HCT116 (cell line): ENCODE results near the gene SLC2A4. TPM values are rescaled to one million over a fixed set of nuclear protein-coding genes. Genes with fewer than 3 reads are reported as not detected.

Experiments used
- ATAC-seq: fragments of 200-7000 bp; cut with Tn5 transposase; 2 replicates; pipeline ENCODE4 v1.9.1; 2020; ENCODE audit warnings: mild to moderate bottlenecking, moderate library complexity
- BruUV-seq: library from RNA; stranded (reverse); fragments of 400-500 nt; replicated peaks from 2 replicates; lab custom pipeline; 2021; lab: Mats Ljungman, UMichigan
- CTCF ChIA-PET: fragments of 300-600 bp; sonication (Branson Sonifier 250); formaldehyde crosslinking; loops from one replicate; lab custom pipeline; 2021; ENCODE audit warnings: antibody characterized with exemption; lab: Charles Lee
- POLR2A ChIA-PET: fragments of 300-600, 350-600 bp; sonication (Branson Sonifier 250); formaldehyde crosslinking; loops from one replicate; lab custom pipeline; 2021; ENCODE audit warnings: antibody characterized with exemption; lab: Charles Lee
- RAD21 ChIA-PET, 2 experiments: fragments of 300-600 bp; sonication (Branson Sonifier 250); formaldehyde crosslinking; loops; one replicate each; lab custom pipeline; 2023; ENCODE audit warnings: low total read pairs in 2 of 2; ENCODE audit not compliant: uncharacterized antibody in 2 of 2, unreplicated experiment in 2 of 2, low non-redundant PET in 1 of 2; lab: Charles Lee
- DNase-seq: peaks from one replicate; pipeline ENCODE4 v3.0.0-alpha.2; 2010; ENCODE audit warnings: low read depth, low spot score
- H2AFZ ChIP-seq: fragments of 200-600 bp; shearing (Covaris generic), sonication (generic); 2 replicates; pipeline ENCODE4 v1.6.1; 2017; ENCODE audit warnings: low read depth, mixed run types, mixed read lengths, antibody characterized with exemption, low read length; ENCODE audit not compliant: poor library complexity, severe bottlenecking
- H3K27ac ChIP-seq: 2 replicates; pipeline ENCODE4 v1.5.1; 2012; ENCODE audit warnings: low read depth, low read length
- H3K27me3 ChIP-seq: fragments of 200-600 bp; sonication (generic); 2 replicates; pipeline ENCODE4 v1.6.1; 2016; ENCODE audit warnings: mixed run types, low read length, mixed read lengths; ENCODE audit not compliant: insufficient read depth
- H3K36me3 ChIP-seq, 2 experiments: fragments of 200-500 bp in 1 of 2; fragments of 200-600 bp in 1 of 2; sonication (Bioruptor generic) in 1 of 2; sonication (generic) in 1 of 2; 2 replicates each; pipeline versions ENCODE4 v1.5.1 to v1.6.1; 2014 to 2016; ENCODE audit warnings: low read length in 2 of 2, inconsistent platforms in 1 of 2, mixed read lengths in 1 of 2, mixed run types in 1 of 2; ENCODE audit not compliant: insufficient read depth in 2 of 2, control insufficient read depth in 1 of 2
- H3K4me1 ChIP-seq, 2 experiments: fragments of 200-600 bp in 1 of 2; sonication (generic) in 1 of 2; 2 replicates each; pipeline versions ENCODE4 v1.5.1 to v1.6.1; 2012 to 2017; ENCODE audit warnings: low read length in 2 of 2, inconsistent platforms in 1 of 2, mild to moderate bottlenecking in 1 of 2, mixed read lengths in 1 of 2, mixed run types in 1 of 2, moderate library complexity in 1 of 2; ENCODE audit not compliant: insufficient read depth in 2 of 2, control insufficient read depth in 1 of 2
- H3K4me2 ChIP-seq: fragments of 200-600 bp; sonication (generic); 2 replicates; pipeline ENCODE4 v1.6.1; 2017; ENCODE audit warnings: mixed run types, low read length, mixed read lengths
- H3K4me3 ChIP-seq, 2 experiments: fragments of 200-600 bp in 1 of 2; sonication (generic) in 1 of 2; replicated peaks in 1 of 2; 2 replicates each; pipeline ENCODE4 v1.5.1; 2011 to 2016; ENCODE audit warnings: low read length in 2 of 2, control low read depth in 1 of 2, low read depth in 1 of 2, mild to moderate bottlenecking in 1 of 2, mixed read lengths in 1 of 2, mixed run types in 1 of 2
- H3K79me2 ChIP-seq: fragments of 200-600 bp; sonication (generic); 2 replicates; pipeline ENCODE4 v1.6.1; 2017; ENCODE audit warnings: mild to moderate bottlenecking, mixed run types, low read length, moderate library complexity, mixed read lengths; ENCODE audit not compliant: insufficient read depth
- H3K9ac ChIP-seq: fragments of 200-600 bp; sonication (generic); 2 replicates; pipeline ENCODE4 v1.6.1; 2016; ENCODE audit warnings: low read length, mixed read lengths
- H3K9me2 ChIP-seq: fragments of 200-600 bp; sonication (generic), shearing (Covaris generic); 2 replicates; pipeline ENCODE4 v1.6.1; 2017; ENCODE audit warnings: mixed run types, mild to moderate bottlenecking, moderate library complexity; ENCODE audit not compliant: insufficient read depth
- H3K9me3 ChIP-seq, 2 experiments: fragments of 200-500 bp in 1 of 2; fragments of 200-600 bp in 1 of 2; sonication (Bioruptor generic) in 1 of 2; sonication (generic) in 1 of 2; 2 replicates each; pipeline ENCODE4 v1.6.1; 2014 to 2017; ENCODE audit warnings: low read length in 2 of 2, mixed read lengths in 2 of 2, inconsistent platforms in 1 of 2, low read depth in 1 of 2, mild to moderate bottlenecking in 1 of 2, mixed run types in 1 of 2, moderate library complexity in 1 of 2; ENCODE audit not compliant: control insufficient read depth in 1 of 2, insufficient read depth in 1 of 2
- H4K20me1 ChIP-seq: fragments of 200-600 bp; sonication (generic), shearing (Covaris generic); 2 replicates; pipeline ENCODE4 v1.6.1; 2017; ENCODE audit warnings: mixed run types, mild to moderate bottlenecking, moderate library complexity; ENCODE audit not compliant: insufficient read depth
- CBX3 ChIP-seq: IDR thresholded peaks from 2 replicates; pipeline ENCODE4 v1.6.1; 2012; ENCODE audit warnings: low read depth
- EGR1 ChIP-seq: IDR thresholded peaks from 2 replicates; pipeline ENCODE4 v1.6.1; 2012; ENCODE audit warnings: low read depth
- ELF1 ChIP-seq: IDR thresholded peaks from 2 replicates; pipeline ENCODE4 v1.6.1; 2012; ENCODE audit warnings: low read depth, borderline replicate concordance
- EZH2 ChIP-seq: fragments of 200-600 bp; sonication (generic); IDR thresholded peaks from 2 replicates; pipeline ENCODE4 v1.6.1; 2017; ENCODE audit warnings: antibody characterized with exemption, mixed run types
- EZH2phosphoT487 ChIP-seq: fragments of 200-600 bp; IDR thresholded peaks from 2 replicates; pipeline ENCODE4 v1.6.1; 2018; ENCODE audit warnings: antibody characterized with exemption, borderline replicate concordance
- FOSL1 ChIP-seq: IDR thresholded peaks from 2 replicates; pipeline ENCODE4 v1.6.1; 2012; ENCODE audit warnings: low read depth
- JUND ChIP-seq: IDR thresholded peaks from 2 replicates; pipeline ENCODE4 v1.6.1; 2012
- MAX ChIP-seq: IDR thresholded peaks from 2 replicates; pipeline ENCODE4 v1.6.1; 2012
- POLR2A ChIP-seq: IDR thresholded peaks from 2 replicates; pipeline ENCODE4 v1.7.0; 2011; ENCODE audit warnings: borderline replicate concordance; ENCODE audit not compliant: insufficient read depth, insufficient read length; ENCODE audit errors: extremely low read depth
- POLR2AphosphoS5 ChIP-seq: IDR thresholded peaks from 2 replicates; pipeline ENCODE4 v1.6.1; 2011; ENCODE audit warnings: mild to moderate bottlenecking, low read depth, low read length, moderate library complexity
- SP1 ChIP-seq: IDR thresholded peaks from 2 replicates; pipeline ENCODE4 v1.6.1; 2012; ENCODE audit warnings: low read depth
- SRF ChIP-seq: IDR thresholded peaks from 2 replicates; pipeline ENCODE4 v1.6.1; 2012; ENCODE audit warnings: low read depth
- YY1 ChIP-seq: IDR thresholded peaks from 2 replicates; pipeline ENCODE4 v1.6.1; 2011; ENCODE audit warnings: low read length, low read depth, moderate library complexity, mild to moderate bottlenecking; ENCODE audit not compliant: insufficient replicate concordance; ENCODE audit errors: extremely low read depth
- ZFX ChIP-seq: fragments of 450-650 bp; IDR thresholded peaks from 2 replicates; pipeline ENCODE4 v1.6.1; 2017
- ZNF274 ChIP-seq: fragments of 200-500 bp; sonication (Bioruptor generic); IDR thresholded peaks from 2 replicates; pipeline ENCODE4 v1.6.1; 2014; ENCODE audit warnings: mild to moderate bottlenecking, low read depth, low read length, inconsistent platforms
- intact Hi-C: fragments of 100-400 bp; cut with micrococcal nuclease; formaldehyde crosslinking; loops from 2 replicates; pipeline ENCODE4 v1.10.0; 2022
- total RNA-seq: library from RNA; stranded (reverse); gene quantifications from one replicate; pipeline ENCODE4 v1.2.1, GENCODE V29; 2021; ENCODE audit not compliant: unreplicated experiment
- TF ChIP-seq, protein P1 (sequence below): IDR thresholded peaks from 2 replicates; pipeline ENCODE4 v1.6.1; 2012; ENCODE audit warnings: low read depth
- TF ChIP-seq, protein P2 (sequence below): IDR thresholded peaks from 2 replicates; pipeline ENCODE4 v1.6.1; 2012

Gene SLC2A4
- total RNA-seq, 1 experiment from 2014 or later = 2.5 TPM

- CTCF ChIA-PET = no interaction called here
Measured at GRCh38 chr17:7254511-7254910, 27.0 kb upstream of the SLC2A4 start.

GRCh38 chr17:7256766-7257456 is 24.6 kb upstream of the SLC2A4 start:
- RAD21 ChIA-PET = no interaction called here
- Histone ChIP-seq H3K79me2 (peaks cover 78% of the 10 kb centered on the region), H3K27ac (peak overlapping the region; percentile 16; the same call in 1 of the 2 replicates)
- no peak for DNase-seq
- TF ChIP-seq EGR1 (no peak), ELF1 (no peak), ZFX (no peak), YY1 (no peak), SP1 (no peak), JUND (0 out of 2 replicates have a peak, but pooled peaks have one; percentile 4), ZNF274 (no peak), FOSL1 (no peak), EZH2 (no peak), POLR2A (no peak), SRF (no peak), EZH2phosphoT487 (no peak), POLR2AphosphoS5 (peak; percentile 53), CBX3 (no peak)
- TF ChIP-seq, protein P1, sequence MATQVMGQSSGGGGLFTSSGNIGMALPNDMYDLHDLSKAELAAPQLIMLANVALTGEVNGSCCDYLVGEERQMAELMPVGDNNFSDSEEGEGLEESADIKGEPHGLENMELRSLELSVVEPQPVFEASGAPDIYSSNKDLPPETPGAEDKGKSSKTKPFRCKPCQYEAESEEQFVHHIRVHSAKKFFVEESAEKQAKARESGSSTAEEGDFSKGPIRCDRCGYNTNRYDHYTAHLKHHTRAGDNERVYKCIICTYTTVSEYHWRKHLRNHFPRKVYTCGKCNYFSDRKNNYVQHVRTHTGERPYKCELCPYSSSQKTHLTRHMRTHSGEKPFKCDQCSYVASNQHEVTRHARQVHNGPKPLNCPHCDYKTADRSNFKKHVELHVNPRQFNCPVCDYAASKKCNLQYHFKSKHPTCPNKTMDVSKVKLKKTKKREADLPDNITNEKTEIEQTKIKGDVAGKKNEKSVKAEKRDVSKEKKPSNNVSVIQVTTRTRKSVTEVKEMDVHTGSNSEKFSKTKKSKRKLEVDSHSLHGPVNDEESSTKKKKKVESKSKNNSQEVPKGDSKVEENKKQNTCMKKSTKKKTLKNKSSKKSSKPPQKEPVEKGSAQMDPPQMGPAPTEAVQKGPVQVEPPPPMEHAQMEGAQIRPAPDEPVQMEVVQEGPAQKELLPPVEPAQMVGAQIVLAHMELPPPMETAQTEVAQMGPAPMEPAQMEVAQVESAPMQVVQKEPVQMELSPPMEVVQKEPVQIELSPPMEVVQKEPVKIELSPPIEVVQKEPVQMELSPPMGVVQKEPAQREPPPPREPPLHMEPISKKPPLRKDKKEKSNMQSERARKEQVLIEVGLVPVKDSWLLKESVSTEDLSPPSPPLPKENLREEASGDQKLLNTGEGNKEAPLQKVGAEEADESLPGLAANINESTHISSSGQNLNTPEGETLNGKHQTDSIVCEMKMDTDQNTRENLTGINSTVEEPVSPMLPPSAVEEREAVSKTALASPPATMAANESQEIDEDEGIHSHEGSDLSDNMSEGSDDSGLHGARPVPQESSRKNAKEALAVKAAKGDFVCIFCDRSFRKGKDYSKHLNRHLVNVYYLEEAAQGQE = no peak
- TF ChIP-seq, protein P2, sequence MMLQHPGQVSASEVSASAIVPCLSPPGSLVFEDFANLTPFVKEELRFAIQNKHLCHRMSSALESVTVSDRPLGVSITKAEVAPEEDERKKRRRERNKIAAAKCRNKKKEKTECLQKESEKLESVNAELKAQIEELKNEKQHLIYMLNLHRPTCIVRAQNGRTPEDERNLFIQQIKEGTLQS = no peak
- TF ChIP-seq, all 23 proteins: peak for 2
- Histone ChIP-seq H3K9ac (no peak overlapping the region), H3K27me3 (no peaks in the 10 kb centered on the region), H3K4me2 (no peak overlapping the region), H4K20me1 (peaks cover 5% of the 10 kb centered on the region; the same call in 1 of the 2 replicates), H3K36me3 (peaks cover 16 to 32% of the 10 kb centered on the region in 2 experiments), H3K9me2 (no peaks in the 10 kb centered on the region), H3K4me3 (no peak overlapping the region), H3K9me3 (no peaks in the 10 kb centered on the region), H3K4me1 (peaks cover 21 to 33% of the 10 kb centered on the region in 2 experiments), H2AFZ (no peak overlapping the region)
- ChIA-PET CTCF (no interaction called here), POLR2A (no interaction called here)
- no peak for ATAC-seq
- intact Hi-C loops = no loop called here
- no TSS peak for BruUV-seq

More at GRCh38 chr17:7254511-7254910, 27.0 kb upstream of the SLC2A4 start:
- no TSS peak for BruUV-seq
- Histone ChIP-seq H3K4me2 (no peak overlapping the region), H3K4me3 (no peak overlapping the region)
- TF ChIP-seq MAX = no peak
- peak; percentile 34; the same call in 1 of the 2 replicates for TF ChIP-seq POLR2AphosphoS5
- TF ChIP-seq, all 23 proteins: peak for 1
- Histone ChIP-seq H3K4me1 (peaks cover 19 to 28% of the 10 kb centered on the region in 2 experiments), H3K27me3 (no peaks in the 10 kb centered on the region), H3K79me2 (peaks cover 74% of the 10 kb centered on the region), H4K20me1 (no peaks in the 10 kb centered on the region; the same call in 1 of the 2 replicates), H2AFZ (no peak overlapping the region), H3K9me3 (no peaks in the 10 kb centered on the region), H3K27ac (no peak overlapping the region), H3K9ac (no peak overlapping the region), H3K9me2 (no peaks in the 10 kb centered on the region), H3K36me3 (peaks cover 13 to 23% of the 10 kb centered on the region in 2 experiments)
- DNase-seq (no peak), ATAC-seq (no peak)
- RAD21 ChIA-PET = no interaction called here
- intact Hi-C loops = loop anchor here (5.0 kb wide), 1 partner anchor 53 kb away; the partner anchor contains the start of gene EIF5A
- POLR2A ChIA-PET = interaction anchor here (0.7 to 1.4 kb wide), 4 partner anchors 9 to 48 kb away, joined by 3 to 5 read pairs (median 4); partner anchors contain the start of gene GABARAP
